HG02840 (cell line): ENCODE results near the gene SPAG9.
"Not testable (repeated sequence)": the region's sequence is repeated elsewhere in the genome, so short reads cannot be mapped to it uniquely, and the experiment has no call there.

ENCODE experiments used
- ATAC-seq: cut with Tn5 transposase; IDR thresholded peaks from one replicate; pipeline ENCODE4 v1.9.1; 2021; ENCODE audit warnings: mild to moderate bottlenecking, moderate library complexity, moderate number of reproducible peaks; ENCODE audit not compliant: unreplicated experiment, low FRiP score

SPAG9 gene

GRCh38 chr17:51097708-51098446 is 22.8 kb downstream of the SPAG9 start:
- ATAC-seq = no peak

GRCh38 chr17:51091635-51092034 is 29.0 kb downstream of the SPAG9 start:
- no peak for ATAC-seq

- ATAC-seq = not testable (repeated sequence)
Measured at GRCh38 chr17:51088868-51089267, 31.8 kb downstream of the SPAG9 start.

GRCh38 chr17:51088287-51088686 is 32.4 kb downstream of the SPAG9 start:
- ATAC-seq = no peak

- no peak for ATAC-seq
Measured at GRCh38 chr17:51087072-51087757, 33.5 kb downstream of the SPAG9 start.

- no peak for ATAC-seq
Measured at GRCh38 chr17:51085150-51085805, 35.4 kb downstream of the SPAG9 start.

GRCh38 chr17:51083981-51084380 is 36.7 kb downstream of the SPAG9 start:
- ATAC-seq = no peak

- ATAC-seq = not testable (repeated sequence)
Measured at GRCh38 chr17:51083364-51083763, 37.3 kb downstream of the SPAG9 start.

GRCh38 chr17:51079049-51079448 is 41.6 kb downstream of the SPAG9 start:
- no peak for ATAC-seq

- no peak for ATAC-seq
Measured at GRCh38 chr17:51078009-51078592, 42.6 kb downstream of the SPAG9 start.

- ATAC-seq = no peak
Measured at GRCh38 chr17:51076821-51077220, 43.8 kb downstream of the SPAG9 start.

- ATAC-seq = no peak
Measured at GRCh38 chr17:51071556-51071955, 49.1 kb downstream of the SPAG9 start.

GRCh38 chr17:51065466-51065865 is 55.2 kb downstream of the SPAG9 start:
- no peak for ATAC-seq

GRCh38 chr17:51064061-51064735 is 56.5 kb downstream of the SPAG9 start:
- ATAC-seq = no peak

- no peak for ATAC-seq
Measured at GRCh38 chr17:51060396-51060795, 60.3 kb downstream of the SPAG9 start.

- ATAC-seq = no peak
Measured at GRCh38 chr17:51059781-51060180, 60.9 kb downstream of the SPAG9 start.

- ATAC-seq = no peak
Measured at GRCh38 chr17:51057534-51057933, 63.1 kb downstream of the SPAG9 start.

- ATAC-seq = no peak
Measured at GRCh38 chr17:51056813-51057510, 63.7 kb downstream of the SPAG9 start.

- no peak for ATAC-seq
Measured at GRCh38 chr17:51054748-51055147, 65.9 kb downstream of the SPAG9 start.

- ATAC-seq = no peak
Measured at GRCh38 chr17:51052235-51052634, 68.4 kb downstream of the SPAG9 start.
